GM18520 (cell line): Measurements from ENCODE around the gene NUB1.

ENCODE experiments used
- ATAC-seq: cut with Tn5 transposase; IDR thresholded peaks from one replicate; pipeline ENCODE4 v1.9.1; 2021; ENCODE audit not compliant: unreplicated experiment

NUB1 gene

DNA sequence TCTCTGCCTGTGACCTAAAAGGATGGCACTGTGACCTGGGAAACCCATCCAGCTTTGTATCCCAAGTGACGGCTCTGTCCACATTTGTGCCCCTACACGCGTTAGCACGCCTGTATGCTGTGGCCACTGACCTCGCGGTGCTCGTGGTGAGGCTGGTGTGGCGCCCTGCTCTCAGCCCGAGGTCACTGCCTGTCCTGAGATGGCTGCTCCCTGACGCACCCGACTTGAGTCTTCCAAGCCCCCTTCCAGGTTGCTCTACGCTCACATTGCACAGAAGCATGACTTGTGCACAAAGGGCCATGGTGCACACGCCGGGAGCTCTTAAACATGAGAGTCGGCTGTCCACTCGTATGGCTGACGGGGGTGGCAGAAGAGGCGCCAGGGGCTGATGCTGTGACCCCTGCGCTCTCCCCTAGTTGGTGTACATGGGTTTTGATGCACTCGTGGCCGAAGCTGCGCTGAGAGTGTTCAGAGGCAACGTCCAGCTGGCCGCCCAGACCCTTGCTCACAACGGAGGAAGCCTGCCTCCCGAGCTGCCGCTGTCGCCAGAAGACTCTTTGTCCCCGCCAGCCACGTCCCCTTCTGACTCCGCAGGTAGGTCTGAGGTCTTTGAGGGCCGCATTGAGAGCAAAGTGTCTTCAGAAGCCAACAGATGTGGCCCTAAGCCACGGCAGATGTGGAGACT is 34.7 kb downstream of the NUB1 start:
- no peak for ATAC-seq

DNA sequence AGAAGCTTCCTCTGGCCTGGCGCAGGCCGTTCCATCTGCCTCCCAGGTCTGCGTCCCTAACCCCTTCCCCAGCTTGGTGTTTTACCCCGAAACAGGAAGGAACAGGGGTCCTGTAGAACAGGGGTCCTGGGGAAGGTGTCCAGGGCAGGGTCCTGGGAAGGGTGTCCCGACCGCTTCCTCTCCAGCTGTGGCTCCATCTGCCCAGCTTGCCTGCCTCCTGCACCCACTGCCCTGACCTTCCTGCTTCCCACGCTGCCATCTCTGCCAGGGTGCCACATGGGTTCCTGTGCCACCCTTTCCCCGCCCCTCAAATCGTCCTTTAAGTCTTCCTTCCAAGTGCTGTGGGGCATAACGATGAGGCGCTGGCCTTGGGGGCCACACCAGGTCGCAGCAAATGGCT is 35.8 kb downstream of the NUB1 start:
- ATAC-seq: no peak

DNA sequence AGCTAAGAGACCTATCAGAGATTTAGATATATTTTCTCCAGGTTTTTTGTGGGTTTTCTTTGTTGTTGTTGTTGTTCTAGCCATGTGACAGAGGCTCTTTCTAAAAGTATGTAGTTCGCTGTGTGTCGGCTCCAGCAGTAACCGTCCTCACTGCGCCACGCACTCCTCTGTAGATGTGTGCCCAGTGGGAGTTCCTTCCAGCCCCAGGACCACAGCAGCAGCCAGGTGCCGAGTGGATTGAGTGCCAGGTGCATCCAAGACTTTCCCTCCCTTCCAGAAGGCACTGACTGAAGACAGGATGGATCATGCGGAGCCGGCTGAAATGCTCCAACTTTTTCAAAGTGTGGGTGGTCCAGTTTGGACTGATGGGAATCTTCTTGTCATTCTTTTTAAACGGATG is 36.4 kb downstream of the NUB1 start:
- no peak for ATAC-seq

- no peak for ATAC-seq
Measured at GRCh38 chr7:151378496-151379192, 37.0 kb downstream of the NUB1 start.

GRCh38 chr7:151379193-151379520 is 37.5 kb downstream of the NUB1 start:
- ATAC-seq: no peak

- no peak for ATAC-seq
Measured at GRCh38 chr7:151379534-151380198, 38.1 kb downstream of the NUB1 start.

DNA sequence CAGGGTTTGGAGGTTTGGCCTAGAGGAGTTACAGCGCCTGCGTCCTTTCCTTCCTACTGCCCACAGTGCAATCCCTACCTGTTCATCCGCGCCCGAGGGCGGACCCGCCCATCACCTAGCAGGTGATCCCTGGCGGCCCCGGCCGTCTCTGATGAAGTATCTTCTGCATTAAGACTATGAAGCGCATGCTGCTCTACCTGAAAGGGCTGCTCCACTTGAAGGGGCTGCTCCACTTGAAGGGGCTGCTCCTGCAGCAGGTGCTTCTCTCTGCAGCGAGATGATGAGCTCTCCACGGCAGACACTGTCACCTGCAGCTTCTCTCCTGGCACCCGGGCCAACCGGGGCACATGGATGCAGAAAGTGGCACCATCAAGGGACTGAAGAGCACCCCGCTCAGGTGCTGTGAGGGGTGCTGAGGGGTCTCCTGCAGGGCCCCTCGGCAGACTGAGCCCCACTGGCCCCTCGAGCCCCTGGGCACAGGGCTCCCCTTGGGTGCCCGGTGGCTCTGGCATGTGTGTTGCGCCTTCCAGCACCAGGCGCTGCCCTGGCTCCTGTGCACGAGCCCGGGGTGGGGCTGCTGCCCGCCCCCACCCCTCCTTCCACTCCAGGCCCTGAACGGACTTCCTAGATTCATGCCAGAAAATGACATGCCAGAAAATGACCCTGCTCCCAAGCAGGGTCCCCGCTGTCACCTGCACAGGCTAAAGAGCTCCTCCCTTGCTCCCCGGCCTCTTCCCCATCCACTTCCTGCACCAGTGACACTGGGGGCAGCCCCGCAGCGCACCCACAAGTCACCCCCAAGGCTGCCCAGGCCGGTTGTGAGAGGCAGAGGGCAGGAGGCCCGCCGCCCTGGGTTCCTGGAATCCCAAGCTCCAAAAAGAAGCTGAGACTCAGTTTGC is 38.8 kb downstream of the NUB1 start:
- ATAC-seq: no peak

GRCh38 chr7:151381098-151381347 is 39.4 kb downstream of the NUB1 start:
- no peak for ATAC-seq

DNA sequence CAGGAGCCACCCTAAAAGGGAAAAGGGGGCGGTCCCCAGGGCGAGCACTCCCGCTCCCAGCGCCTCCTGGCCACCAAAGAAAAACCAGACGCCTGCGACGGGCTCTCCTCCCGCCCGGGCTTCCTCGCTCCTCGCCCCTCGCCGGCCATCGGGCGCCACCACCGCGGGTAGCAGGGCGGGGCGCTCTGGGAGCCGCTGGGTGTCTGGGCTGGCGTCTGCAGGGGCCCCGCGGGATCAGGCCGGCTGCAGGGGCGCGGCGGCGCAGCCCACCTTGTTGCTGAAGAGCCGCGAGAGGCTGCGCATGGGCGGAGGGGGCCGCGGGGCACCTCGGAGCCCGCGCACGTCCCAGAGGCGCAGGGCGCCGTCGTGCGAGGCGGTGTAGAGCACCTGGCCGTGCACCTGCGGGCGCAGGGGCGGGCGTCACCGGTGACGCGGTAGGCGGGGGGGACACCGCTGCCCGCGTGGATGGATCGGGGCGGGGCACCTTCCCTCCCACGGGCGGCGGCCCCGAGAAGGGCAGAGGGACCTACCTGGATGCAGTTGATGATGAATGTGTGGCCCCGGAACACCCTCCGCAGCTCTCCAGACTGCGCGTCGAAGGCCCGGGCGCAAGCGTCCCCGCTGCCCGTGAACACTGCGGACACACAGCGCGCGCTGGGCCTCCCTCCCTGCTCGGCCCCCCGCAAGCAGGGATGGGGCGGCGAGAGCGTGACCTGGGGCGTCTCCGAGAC is 39.9 kb downstream of the NUB1 start:
- no peak for ATAC-seq

DNA sequence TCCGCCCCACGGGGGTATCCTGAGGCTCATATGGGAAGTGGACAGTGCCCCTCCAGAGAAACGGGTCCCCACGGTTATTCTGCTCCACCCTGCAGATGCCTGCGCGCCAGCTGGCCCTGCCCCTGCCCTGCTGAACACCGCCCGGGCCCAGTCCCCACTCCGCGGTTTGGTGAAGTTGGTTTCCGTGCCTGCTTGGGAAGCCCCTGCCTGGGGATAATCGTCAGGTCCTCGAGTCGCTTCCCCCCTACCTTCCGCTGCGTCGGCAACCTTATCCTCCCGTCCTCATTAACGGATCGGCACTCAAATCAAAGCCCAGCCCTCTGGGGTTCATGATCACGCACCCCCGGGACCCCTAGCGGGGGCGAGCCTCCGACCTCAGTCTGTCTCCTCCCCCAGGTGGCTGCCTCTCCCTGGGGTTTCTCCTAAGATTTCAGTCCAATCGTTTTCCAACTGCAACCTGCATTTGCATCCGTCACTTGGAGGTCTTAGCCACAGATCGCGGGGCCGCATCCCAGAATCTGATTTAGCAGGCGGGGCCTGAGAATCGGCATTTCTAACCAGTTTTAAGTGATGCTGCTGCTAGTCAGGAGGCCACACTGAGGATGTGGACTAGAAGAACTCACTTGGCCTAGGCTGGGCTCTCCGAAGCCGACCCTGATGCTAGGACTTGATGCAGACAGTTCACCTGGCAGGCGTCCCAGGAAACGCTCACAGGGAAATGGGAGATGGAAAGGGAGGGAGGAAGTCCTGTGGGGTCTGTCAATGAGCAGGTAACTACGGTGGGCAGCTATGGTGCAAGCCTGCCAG is 40.7 kb downstream of the NUB1 start:
- no peak for ATAC-seq

DNA sequence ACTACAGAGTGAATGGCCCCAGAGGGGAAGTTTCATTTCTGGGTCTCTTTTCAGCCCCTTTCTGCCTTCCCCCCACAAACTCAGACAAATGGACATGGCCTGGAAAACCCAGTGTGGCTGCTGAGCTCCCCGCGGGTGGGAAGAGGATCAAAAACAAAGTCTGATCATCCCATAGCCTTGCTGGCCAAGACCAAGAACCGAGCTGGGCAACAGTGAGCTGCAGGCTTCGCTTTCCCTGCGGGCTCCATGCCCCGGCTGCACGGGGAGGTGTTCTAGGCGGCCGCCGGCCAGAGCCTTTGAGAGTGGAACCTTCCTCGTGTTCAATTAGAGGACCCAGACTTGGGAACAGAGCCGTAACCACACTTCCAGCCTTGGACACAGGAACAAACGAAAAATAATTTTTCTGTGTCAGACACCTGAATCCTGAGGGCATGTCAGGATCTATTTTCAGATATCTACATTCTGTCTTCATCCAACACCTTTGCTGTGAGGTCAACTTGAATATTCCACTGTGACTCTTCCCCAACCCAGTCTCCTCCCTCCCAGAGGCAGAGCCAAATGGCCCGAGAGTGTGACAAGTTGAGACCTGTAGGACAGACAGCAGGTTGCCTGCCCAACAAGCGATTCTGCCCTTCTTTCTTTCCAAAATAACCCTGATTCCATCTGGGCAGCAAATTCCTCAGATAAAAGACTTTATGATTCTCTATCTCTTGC is 42.2 kb downstream of the NUB1 start:
- no peak for ATAC-seq

DNA sequence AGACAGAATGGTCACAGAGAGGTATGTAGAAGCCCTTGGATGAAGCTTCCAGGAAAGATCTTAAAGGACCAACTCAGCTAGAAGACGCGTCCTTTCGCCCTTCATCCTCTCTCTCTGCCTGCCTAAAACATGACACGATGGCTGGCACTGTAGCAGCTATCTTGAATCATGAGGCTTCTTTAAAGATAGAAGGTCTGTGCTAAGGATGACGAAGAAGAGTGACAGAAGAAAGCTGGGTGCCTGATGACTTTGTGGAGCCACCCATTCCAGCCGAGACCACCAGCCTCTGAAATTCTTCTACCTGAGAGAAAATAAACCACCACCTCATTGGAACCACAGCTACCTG is 42.7 kb downstream of the NUB1 start:
- no peak for ATAC-seq

- ATAC-seq: no peak
Measured at GRCh38 chr7:151384776-151385625, 43.4 kb downstream of the NUB1 start.

DNA sequence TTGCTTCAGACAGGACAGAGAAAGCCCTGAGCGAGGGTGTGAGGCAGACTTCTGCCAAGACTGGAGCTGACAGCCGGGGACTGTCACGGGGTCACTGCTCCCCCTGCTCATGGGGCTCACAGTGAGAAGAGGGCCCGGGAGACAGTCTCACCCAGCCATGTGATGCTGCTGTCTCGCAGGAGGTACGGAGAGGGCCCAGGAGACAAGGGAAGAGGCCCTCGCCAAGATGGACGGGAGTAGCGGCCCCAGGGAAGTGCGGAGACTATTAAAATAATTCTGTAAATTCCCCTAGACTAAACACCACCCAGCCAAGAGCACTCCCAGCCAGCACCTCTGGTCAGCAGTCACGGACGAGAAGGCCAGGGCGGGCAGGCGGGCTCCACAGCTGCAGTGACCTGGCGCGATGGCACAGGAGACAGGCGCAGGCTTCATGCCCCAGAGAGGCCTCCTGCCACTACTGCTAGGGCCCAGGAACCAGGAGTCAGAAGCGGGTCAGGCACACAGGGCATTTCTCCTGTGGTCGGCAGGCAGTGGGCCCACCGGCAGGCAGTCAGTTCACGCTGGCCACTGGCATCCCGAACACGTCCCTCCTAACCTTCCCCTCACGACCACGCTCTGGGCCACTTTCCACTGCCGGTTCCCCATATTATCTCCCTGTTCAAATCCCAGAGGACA is 44.2 kb downstream of the NUB1 start:
- ATAC-seq: no peak

DNA sequence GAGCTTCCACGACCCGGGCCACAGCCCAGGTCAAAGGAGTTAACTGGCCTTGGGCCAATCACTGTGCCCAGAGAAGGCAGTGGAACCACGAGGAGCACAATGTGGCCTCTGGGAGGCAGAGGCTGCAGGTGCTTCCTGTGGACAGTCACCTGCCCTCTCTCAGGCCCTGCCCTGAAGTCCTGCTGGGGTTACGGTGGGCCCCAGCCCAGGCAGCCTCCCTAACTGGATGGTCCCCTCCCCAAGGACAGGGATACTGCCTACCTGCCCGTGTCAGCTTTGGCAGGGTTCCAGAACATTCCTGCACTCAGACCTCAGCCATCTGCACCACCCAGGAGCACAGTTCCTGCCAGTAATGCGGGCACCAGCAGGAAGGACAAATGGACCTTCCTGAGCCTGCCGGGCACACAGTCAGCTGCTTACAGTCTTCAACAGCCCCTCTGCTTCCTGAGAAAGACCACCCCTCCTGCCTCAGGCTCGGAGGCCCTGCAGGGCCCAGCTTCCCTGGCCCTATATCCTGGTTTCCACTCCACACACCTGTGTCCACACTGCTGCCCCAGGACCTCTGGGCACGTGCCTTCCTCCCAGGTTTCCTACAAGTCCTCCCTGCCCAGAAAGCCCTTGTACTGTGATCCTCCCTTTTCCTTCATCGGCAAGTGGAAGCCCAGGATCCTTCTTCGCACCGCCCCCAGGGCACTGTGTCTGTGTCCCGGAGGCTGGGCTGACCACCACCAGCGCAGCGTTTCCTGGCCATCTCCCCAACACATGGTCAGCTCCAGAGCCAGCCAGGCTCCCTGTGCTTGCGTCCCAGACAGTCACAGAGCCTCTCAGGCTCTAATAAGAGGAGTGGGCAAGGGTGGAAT is 44.9 kb downstream of the NUB1 start:
- ATAC-seq: no peak

- no peak for ATAC-seq
Measured at GRCh38 chr7:151387161-151388006, 45.8 kb downstream of the NUB1 start.

DNA sequence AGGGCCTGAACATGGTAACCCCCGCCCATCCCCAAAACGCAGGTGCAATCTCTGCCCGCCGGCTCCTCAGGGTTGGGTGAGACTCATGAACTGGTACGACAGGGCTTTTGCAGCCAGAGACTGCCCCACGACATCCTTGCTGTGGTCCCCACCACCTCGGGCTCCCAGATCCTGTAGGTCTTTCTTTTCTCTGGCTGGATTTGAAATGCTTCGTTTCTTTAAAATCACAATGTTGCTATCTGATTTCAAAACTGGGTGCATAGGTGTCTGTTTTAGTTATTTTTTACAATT is 46.3 kb downstream of the NUB1 start:
- no peak for ATAC-seq
